Small intestine (tissue), 7 donors: ENCODE results near the gene TERT. TPM values are rescaled to one million over a fixed set of nuclear protein-coding genes. Genes with fewer than 3 reads are reported as not detected.

Experiments
- DNase-seq, 2 donors: peaks; one replicate each; pipeline versions ENCODE4 v3.0.0 to v3.0.0-alpha.2; 2013
- FAIRE-seq: peaks from 2 replicates; lab custom pipeline; 2012; peaks lifted over from hg19 to GRCh38; lab: Jason Lieb, UNC
- H3K27ac ChIP-seq, 3 donors: one replicate each; pipeline ENCODE4 v1.5.1; 2013; ENCODE audit warnings: low read length in 2 of 3, mild to moderate bottlenecking in 2 of 3, control low read depth in 1 of 3, inconsistent platforms in 1 of 3, low read depth in 1 of 3, moderate library complexity in 1 of 3
- H3K27me3 ChIP-seq, 3 donors: one replicate each; pipeline ENCODE4 v1.6.1; 2013; ENCODE audit warnings: low read length in 3 of 3, inconsistent platforms in 1 of 3; ENCODE audit not compliant: control insufficient read depth in 3 of 3, insufficient read depth in 3 of 3
- H3K36me3 ChIP-seq, 3 donors: one replicate each; pipeline ENCODE4 v1.6.1; 2013; ENCODE audit warnings: low read length in 3 of 3, inconsistent platforms in 1 of 3, low read depth in 1 of 3, mild to moderate bottlenecking in 1 of 3, moderate library complexity in 1 of 3; ENCODE audit not compliant: control insufficient read depth in 3 of 3, insufficient read depth in 2 of 3
- H3K4me1 ChIP-seq, 3 donors: one replicate each; pipeline ENCODE4 v1.6.1; 2013; ENCODE audit warnings: low read length in 2 of 3, inconsistent platforms in 1 of 3, low read depth in 1 of 3, mild to moderate bottlenecking in 1 of 3, moderate library complexity in 1 of 3; ENCODE audit not compliant: control insufficient read depth in 3 of 3, insufficient read depth in 2 of 3
- H3K4me3 ChIP-seq, 3 donors: one replicate each; pipeline ENCODE4 v1.5.1; 2013; ENCODE audit warnings: low read length in 3 of 3, control low read depth in 1 of 3, inconsistent platforms in 1 of 3, low read depth in 1 of 3, mild to moderate bottlenecking in 1 of 3, moderate library complexity in 1 of 3
- H3K9me3 ChIP-seq, 2 donors: one replicate each; pipeline ENCODE4 v1.6.1; 2013; ENCODE audit warnings: low read depth in 1 of 2, low read length in 1 of 2; ENCODE audit not compliant: control insufficient read depth in 2 of 2, insufficient read depth in 1 of 2
- WGBS, 3 donors: extraction: QIAGEN DNeasy Blood & Tissue Kit; methylation state at CpG; one replicate each; pipeline ENCODE4 v1.1.7; 2013; 5-methylcytosine and 5-hydroxymethylcytosine counted together
- polyA plus RNA-seq, 4 donors: library from polyadenylated mRNA; stranded (reverse) in 3 of 4; unstranded in 1 of 4; fragments of 200-250 nt in 3 of 4; fragments of 120-200 nt in 1 of 4; gene quantifications; one replicate each; pipeline versions ENCODE4 v1.2.1 to v1.2.3, GENCODE V29; 2013
- donor health status: healthy with polysubstance abuse.
- donor health status: control.
- donor health status: control.
- donor health status: Bipolar disorder and iron deficiency.
- donor health status: healthy.

The TERT gene
- polyA plus RNA-seq, 4 donors, result 0.54 to 4.2 (median 1.4) TPM; not detected in 1

DNA sequence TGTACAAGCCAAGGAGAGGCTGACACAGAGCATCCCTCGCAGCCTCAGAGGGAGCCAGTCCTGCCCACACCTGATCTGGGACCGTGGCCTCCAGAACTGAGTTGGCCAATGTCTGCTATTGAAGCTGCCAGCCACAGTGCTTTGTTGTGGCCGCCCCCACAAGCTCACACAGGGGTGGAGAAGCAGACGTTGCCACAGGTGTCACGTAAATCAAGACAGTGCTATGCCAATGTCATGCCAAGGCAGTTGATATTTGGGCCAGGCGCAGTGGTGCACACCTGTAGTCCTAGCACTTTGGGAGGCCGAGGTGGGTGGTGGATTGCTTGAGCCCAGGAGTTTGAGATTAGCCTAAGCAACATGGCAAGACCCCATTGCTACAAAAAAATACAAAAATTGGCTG, 17.3 kb upstream of the TERT start:
- H3K9me3 ChIP-seq, result peaks cover 0 to 13% of the 10 kb centered on the region in 2 donors
- H3K4me1 ChIP-seq, result peaks cover 2 to 20% (median 7%) of the 10 kb centered on the region in 3 donors
- DNase-seq, result no peak
- no peak for FAIRE-seq
- WGBS, 3 donors, result 77 to 87% (median 81%) methylated on average over 7 of the region's 7 CpGs
- H3K27ac ChIP-seq, result no peak overlapping the region
- H3K4me3 ChIP-seq, result no peak overlapping the region
- H3K36me3 ChIP-seq, result peaks cover 0 to 4% (median 0%) of the 10 kb centered on the region in 3 donors
- H3K27me3 ChIP-seq, result no peaks in the 10 kb centered on the region

GRCh38 chr5:1311439-1312055, 16.7 kb upstream of the TERT start:
- Histone ChIP-seq H3K9me3 (peaks cover 0 to 13% of the 10 kb centered on the region in 2 donors), H3K27ac (no peak overlapping the region), H3K4me1 (peaks cover 2 to 19% (median 6%) of the 10 kb centered on the region in 3 donors), H3K36me3 (no peaks in the 10 kb centered on the region), H3K27me3 (no peaks in the 10 kb centered on the region), H3K4me3 (no peak overlapping the region)
- no peak for FAIRE-seq
- WGBS, 3 donors, result 85 to 95% (median 86%) methylated on average over 15 of the region's 15 CpGs
- no peak for DNase-seq

- FAIRE-seq, result no peak
- Histone ChIP-seq H3K9me3 (peaks cover 0 to 13% of the 10 kb centered on the region in 2 donors), H3K4me1 (peaks cover 0 to 6% (median 4%) of the 10 kb centered on the region in 3 donors), H3K4me3 (no peak overlapping the region), H3K27ac (no peak overlapping the region), H3K27me3 (no peaks in the 10 kb centered on the region), H3K36me3 (no peaks in the 10 kb centered on the region)
- 93 to 97% (median 94%) methylated on average over 7 of the region's 7 CpGs for WGBS, 3 donors
- no peak for DNase-seq
Measured at GRCh38 chr5:1310118-1310517, 15.2 kb upstream of the TERT start.

DNA sequence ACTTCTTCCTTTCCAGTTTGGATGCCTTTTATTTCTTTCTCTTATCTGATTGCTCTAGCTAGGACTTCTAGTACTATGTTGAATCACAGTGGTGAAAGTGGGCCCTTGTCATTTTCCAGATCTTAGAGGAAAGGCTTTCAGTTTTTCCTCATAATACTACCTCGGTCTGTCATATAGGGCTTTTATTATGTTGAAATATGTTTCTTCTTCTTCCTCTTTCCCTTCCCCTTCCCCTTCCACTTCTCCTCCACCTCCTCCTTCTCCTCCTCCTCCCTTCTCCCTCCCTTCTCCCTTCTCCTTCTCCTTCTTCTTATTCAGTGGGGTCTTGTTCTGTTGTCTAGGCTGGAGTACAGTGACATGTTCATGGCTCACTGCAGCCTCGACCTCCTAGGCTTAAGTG, 9.2 kb upstream of the TERT start:
- 72 to 89% (median 88%) methylated on average over 2 of the region's 2 CpGs for WGBS, 3 donors
- H3K9me3 ChIP-seq, result no peaks in the 10 kb centered on the region
- H3K36me3 ChIP-seq, result no peaks in the 10 kb centered on the region
- H3K27me3 ChIP-seq, result peaks cover 0 to 3% (median 0%) of the 10 kb centered on the region in 3 donors
- DNase-seq (no peak), FAIRE-seq (peak; percentile 49)
- H3K27ac ChIP-seq, result no peak overlapping the region
- H3K4me3 ChIP-seq, result no peak overlapping the region
- H3K4me1 ChIP-seq, result no peaks in the 10 kb centered on the region

GRCh38 chr5:1302258-1302657, 7.4 kb upstream of the TERT start:
- DNase-seq (no peak), FAIRE-seq (no peak)
- Histone ChIP-seq H3K27ac (no peak overlapping the region), H3K27me3 (peaks cover 0 to 3% (median 0%) of the 10 kb centered on the region in 3 donors), H3K4me3 (no peak overlapping the region), H3K36me3 (no peaks in the 10 kb centered on the region), H3K9me3 (no peaks in the 10 kb centered on the region), H3K4me1 (no peaks in the 10 kb centered on the region)
- 88 to 97% (median 93%) methylated on average over 2 of the region's 2 CpGs for WGBS, 3 donors

DNA sequence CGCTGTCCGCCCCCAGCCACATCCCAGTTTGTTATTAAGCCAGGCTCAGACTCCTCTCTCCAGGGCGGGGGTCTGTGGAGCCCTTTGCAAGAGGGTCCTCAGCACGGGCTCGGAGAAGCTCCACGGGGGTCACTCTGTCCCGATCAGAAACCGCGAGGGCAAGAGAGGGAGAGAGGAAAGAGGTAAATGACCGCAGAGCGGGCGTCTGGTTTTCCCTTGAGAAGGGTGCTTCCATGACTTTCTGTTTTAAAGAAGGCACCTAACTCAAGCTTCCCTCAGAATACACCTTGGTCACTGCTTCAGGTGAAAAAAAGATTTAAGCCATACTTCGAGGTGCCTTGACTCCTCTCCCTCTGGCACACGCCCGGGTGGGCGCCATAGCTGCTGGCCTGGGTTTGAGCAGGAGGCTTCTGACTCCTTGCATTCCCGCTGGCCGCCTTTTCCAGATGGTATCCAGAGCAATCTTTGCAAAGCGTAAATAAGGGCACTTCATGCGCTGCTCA, 5.8 kb upstream of the TERT start:
- H3K4me3 ChIP-seq, result no peak overlapping the region
- H3K36me3 ChIP-seq, result no peaks in the 10 kb centered on the region
- 89 to 94% (median 89%) methylated on average over 20 of the region's 20 CpGs for WGBS, 3 donors
- no peak overlapping the region for H3K27ac ChIP-seq
- H3K4me1 ChIP-seq, result no peaks in the 10 kb centered on the region
- FAIRE-seq (no peak), DNase-seq (no peak)
- H3K9me3 ChIP-seq, result no peaks in the 10 kb centered on the region
- peaks cover 0 to 6% (median 5%) of the 10 kb centered on the region in 3 donors for H3K27me3 ChIP-seq

DNA sequence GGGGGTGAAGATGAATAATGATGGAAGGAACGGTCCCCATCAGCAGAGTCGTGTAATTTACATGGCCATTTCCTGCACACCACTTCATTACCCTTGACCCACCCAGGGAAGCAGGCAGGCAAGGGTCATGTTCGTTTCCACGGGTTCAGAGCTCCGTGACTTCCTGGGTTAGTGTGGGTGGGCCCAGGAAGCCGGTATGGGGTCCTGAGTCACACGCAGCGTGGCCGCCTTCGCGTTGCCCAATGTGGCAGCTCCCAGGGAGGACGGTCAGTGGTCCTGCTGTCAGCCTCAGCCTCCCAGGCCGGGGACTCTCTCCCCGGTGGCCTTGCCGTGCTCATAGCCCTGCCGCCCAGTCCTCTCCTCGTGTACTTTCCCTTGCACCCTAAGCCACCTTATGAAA, 5.1 kb upstream of the TERT start:
- Histone ChIP-seq H3K4me3 (no peak overlapping the region), H3K27me3 (peaks cover 0 to 9% (median 5%) of the 10 kb centered on the region in 3 donors), H3K36me3 (no peaks in the 10 kb centered on the region), H3K27ac (no peak overlapping the region), H3K4me1 (peaks cover 0 to 3% (median 0%) of the 10 kb centered on the region in 3 donors), H3K9me3 (no peaks in the 10 kb centered on the region)
- no peak for DNase-seq
- no peak for FAIRE-seq
- 79 to 83% (median 83%) methylated on average over 16 to 17 of the region's 17 CpGs for WGBS, 3 donors

GRCh38 chr5:1299511-1299850, 4.6 kb upstream of the TERT start:
- no peak for FAIRE-seq
- peaks cover 0 to 9% (median 5%) of the 10 kb centered on the region in 3 donors for H3K27me3 ChIP-seq
- H3K4me3 ChIP-seq, result no peak overlapping the region
- no peak overlapping the region for H3K27ac ChIP-seq
- DNase-seq, result no peak
- H3K4me1 ChIP-seq, result peaks cover 0 to 3% (median 3%) of the 10 kb centered on the region in 3 donors
- no peaks in the 10 kb centered on the region for H3K36me3 ChIP-seq
- H3K9me3 ChIP-seq, result no peaks in the 10 kb centered on the region
- WGBS, 3 donors, result 89 to 92% (median 91%) methylated on average over 9 of the region's 9 CpGs
